ENCODE measurements around the gene CRYBB3. TPM values are rescaled to one million over a fixed set of nuclear protein-coding genes. Genes with fewer than 3 reads are reported as not detected.

CRYBB3 gene
- total and polyA plus RNA-seq, 10 of the 15 experiments (the other 5 are each of a cell fraction or from before 2014, with no cell fraction given) = 0.26 TPM; not detected in 9

GRCh38 chr22:25174888-25175411, 24.7 kb upstream of the CRYBB3 start:
- BruUV-seq (replicated peaks) = no TSS peak
- Histone ChIP-seq H3K36me3 (ENCODE audit: control insufficient read depth in 2 of 2, insufficient read depth in 2 of 2, low read length in 1 of 2) (no peaks in the 10 kb centered on the region), H3K9ac (ENCODE audit: control insufficient read depth, insufficient read depth, low read length) (no peak overlapping the region), H3K9me3 (replicated peaks; ENCODE audit: control insufficient read depth, insufficient read depth, low read length) (no peaks in the 10 kb centered on the region; the same call in 2 of the 3 replicates), H3K4me2 (ENCODE audit: control insufficient read depth, insufficient read depth) (no peak overlapping the region), H3K4me3 (no peak overlapping the region), H3K79me2 (ENCODE audit: control insufficient read depth, insufficient read depth, low read length) (no peaks in the 10 kb centered on the region), H2AFZ (ENCODE audit: control insufficient read depth, low read depth, low read length) (no peak overlapping the region), H3K27me3 (replicated peaks in 1 of 2; ENCODE audit: control insufficient read depth in 2 of 2, insufficient read depth in 2 of 2, low read length in 1 of 2) (no peaks in the 10 kb centered on the region; a peak in 1 of 4 replicates), H3K4me1 (ENCODE audit: control insufficient read depth, insufficient read depth, low read length) (no peaks in the 10 kb centered on the region), H4K20me1 (ENCODE audit: control insufficient read depth, insufficient read depth) (no peaks in the 10 kb centered on the region), H3K27ac (ENCODE audit: control insufficient read depth, insufficient read depth) (no peak overlapping the region)
- 31% methylated on average over 6 of the region's 6 CpGs for WGBS (ENCODE audit: insufficient coverage, insufficient replicate concordance, low lambda C conversion rate, missing lambda C conversion rate)
- FAIRE-seq (no peak), DNase-seq (ENCODE audit: low read depth, low spot score) (no peak), ATAC-seq (no peak)
- in situ Hi-C loops (cut with MboI) (loop anchor here (5.0 kb wide), 1 partner anchor 93 kb away; no protein-coding TSS in a partner anchor), intact Hi-C loops (cut with micrococcal nuclease; ENCODE audit: unreplicated experiment) (loop anchor here (5.0 kb wide), 1 partner anchor 43 kb away; no protein-coding TSS in a partner anchor)
- ChIA-PET CTCF (interaction anchor here (6.2 kb wide), 1 partner anchor 64 kb away, joined by 30 read pairs; no protein-coding TSS in a partner anchor), POLR2A (no interaction called here), RAD21 (ENCODE audit: unreplicated experiment) (interaction anchor here (5.2 kb wide), 1 partner anchor 94 kb away, joined by 35 read pairs; no protein-coding TSS in a partner anchor), SMC1A (ENCODE audit: uncharacterized antibody, unreplicated experiment) (no interaction called here)
- no peak for TF ChIP-seq JUND (IDR thresholded peaks at IDR 0.05; ENCODE audit: low read depth, low read length)
- no peak for TF ChIP-seq EP300 (IDR thresholded peaks at IDR 0.05; ENCODE audit: borderline replicate concordance in 1 of 2, control insufficient read depth in 1 of 2, low read depth in 2 of 2, low read length in 2 of 2)
- TF ChIP-seq SIX5 (IDR thresholded peaks at IDR 0.05; ENCODE audit: low read depth, low read length, severe bottlenecking) = no peak
- TF ChIP-seq PAX8 (IDR thresholded peaks at IDR 0.05) = no peak
- TF ChIP-seq ELK1 (IDR thresholded peaks at IDR 0.05; ENCODE audit: low read depth, low read length) = no peak
- no peak for TF ChIP-seq ZNF24 (IDR thresholded peaks at IDR 0.05)
- TF ChIP-seq, protein P1, sequence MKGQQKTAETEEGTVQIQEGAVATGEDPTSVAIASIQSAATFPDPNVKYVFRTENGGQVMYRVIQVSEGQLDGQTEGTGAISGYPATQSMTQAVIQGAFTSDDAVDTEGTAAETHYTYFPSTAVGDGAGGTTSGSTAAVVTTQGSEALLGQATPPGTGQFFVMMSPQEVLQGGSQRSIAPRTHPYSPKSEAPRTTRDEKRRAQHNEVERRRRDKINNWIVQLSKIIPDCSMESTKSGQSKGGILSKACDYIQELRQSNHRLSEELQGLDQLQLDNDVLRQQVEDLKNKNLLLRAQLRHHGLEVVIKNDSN (IDR thresholded peaks at IDR 0.05; ENCODE audit: borderline replicate concordance, extremely low read length, insufficient read depth, low read depth, low read length) = no peak
- TF ChIP-seq, protein P2, sequence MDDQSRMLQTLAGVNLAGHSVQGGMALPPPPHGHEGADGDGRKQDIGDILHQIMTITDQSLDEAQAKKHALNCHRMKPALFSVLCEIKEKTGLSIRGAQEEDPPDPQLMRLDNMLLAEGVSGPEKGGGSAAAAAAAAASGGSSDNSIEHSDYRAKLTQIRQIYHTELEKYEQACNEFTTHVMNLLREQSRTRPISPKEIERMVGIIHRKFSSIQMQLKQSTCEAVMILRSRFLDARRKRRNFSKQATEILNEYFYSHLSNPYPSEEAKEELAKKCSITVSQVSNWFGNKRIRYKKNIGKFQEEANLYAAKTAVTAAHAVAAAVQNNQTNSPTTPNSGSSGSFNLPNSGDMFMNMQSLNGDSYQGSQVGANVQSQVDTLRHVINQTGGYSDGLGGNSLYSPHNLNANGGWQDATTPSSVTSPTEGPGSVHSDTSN (IDR thresholded peaks at IDR 0.05; ENCODE audit: insufficient replicate concordance, low read depth, low read length) = no peak
- TF ChIP-seq EED (IDR thresholded peaks at IDR 0.05; ENCODE audit: low read depth) = no peak

Data from GM12878 (cell line).